Subcutaneous abdominal adipose tissue (tissue), 5 donors: ENCODE results near the gene PIP5K1B.

Source experiments
- H3K27ac ChIP-seq: one replicate; pipeline ENCODE4 v1.7.0; 2013; ENCODE audit warnings: low read depth, mild to moderate bottlenecking, inconsistent platforms, low read length, moderate library complexity
- H3K27me3 ChIP-seq, 5 donors: one replicate each; pipeline ENCODE4 v1.7.0; 2013; ENCODE audit warnings: low read length in 5 of 5, inconsistent platforms in 1 of 5; ENCODE audit not compliant: control insufficient read depth in 5 of 5, insufficient read depth in 4 of 5
- H3K36me3 ChIP-seq, 5 donors: one replicate each; pipeline ENCODE4 v1.7.0; 2013; ENCODE audit warnings: low read length in 5 of 5; ENCODE audit not compliant: control insufficient read depth in 5 of 5, insufficient read depth in 5 of 5
- H3K4me1 ChIP-seq, 5 donors: one replicate each; pipeline ENCODE4 v1.7.0; 2013; ENCODE audit warnings: low read length in 5 of 5, mild to moderate bottlenecking in 3 of 5, moderate library complexity in 1 of 5; ENCODE audit not compliant: control insufficient read depth in 5 of 5, insufficient read depth in 5 of 5
- H3K4me3 ChIP-seq, 5 donors: one replicate each; pipeline ENCODE4 v1.7.0; 2013; ENCODE audit warnings: low read length in 5 of 5, low read depth in 1 of 5
- H3K9ac ChIP-seq, 5 donors: one replicate each; pipeline ENCODE4 v1.7.0; 2013; ENCODE audit warnings: low read length in 5 of 5, mild to moderate bottlenecking in 4 of 5, moderate library complexity in 3 of 5
- H3K9me3 ChIP-seq, 5 donors: one replicate each; pipeline ENCODE4 v1.7.0; 2013; ENCODE audit warnings: low read length in 5 of 5; ENCODE audit not compliant: control insufficient read depth in 5 of 5
- donor health status: healthy.
- donor health status: healthy.
- donor health status: healthy.
- donor health status: healthy.
- donor health status: healthy.

PIP5K1B gene

GRCh38 chr9:68861436-68861835 is 156.4 kb downstream of the PIP5K1B start:
- H3K9ac ChIP-seq = no peak overlapping the region
- no peak overlapping the region for H3K4me3 ChIP-seq
- H3K36me3 ChIP-seq = no peaks in the 10 kb centered on the region
- H3K27ac ChIP-seq = no peak overlapping the region
- H3K9me3 ChIP-seq = no peaks in the 10 kb centered on the region
- H3K4me1 ChIP-seq = no peaks in the 10 kb centered on the region
- peaks cover 0 to 3% (median 0%) of the 10 kb centered on the region in 5 donors for H3K27me3 ChIP-seq

DNA sequence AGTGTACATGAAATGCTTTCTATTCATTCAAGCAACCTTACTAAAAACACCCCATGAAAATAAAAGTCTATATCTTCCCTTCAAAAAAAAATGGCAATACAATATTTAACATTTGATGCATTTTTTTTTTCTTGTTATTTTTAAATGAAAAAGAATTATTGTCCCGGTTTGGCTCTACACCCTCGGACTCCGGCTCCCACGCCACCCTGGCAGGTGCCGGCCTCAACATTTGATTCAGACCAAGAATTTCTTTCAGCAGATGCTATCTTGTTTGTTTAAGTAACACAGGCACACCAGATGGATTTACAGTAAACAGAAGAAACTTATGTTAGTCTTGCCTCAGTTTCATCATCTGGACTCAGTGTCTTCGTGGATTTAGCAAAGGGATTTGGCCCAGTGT is 162.0 kb downstream of the PIP5K1B start:
- Histone ChIP-seq H3K9me3 (no peaks in the 10 kb centered on the region), H3K4me3 (no peak overlapping the region), H3K27ac (no peak overlapping the region), H3K4me1 (peaks cover 0 to 6% (median 0%) of the 10 kb centered on the region in 5 donors), H3K27me3 (no peaks in the 10 kb centered on the region), H3K36me3 (no peaks in the 10 kb centered on the region), H3K9ac (no peak overlapping the region)

DNA sequence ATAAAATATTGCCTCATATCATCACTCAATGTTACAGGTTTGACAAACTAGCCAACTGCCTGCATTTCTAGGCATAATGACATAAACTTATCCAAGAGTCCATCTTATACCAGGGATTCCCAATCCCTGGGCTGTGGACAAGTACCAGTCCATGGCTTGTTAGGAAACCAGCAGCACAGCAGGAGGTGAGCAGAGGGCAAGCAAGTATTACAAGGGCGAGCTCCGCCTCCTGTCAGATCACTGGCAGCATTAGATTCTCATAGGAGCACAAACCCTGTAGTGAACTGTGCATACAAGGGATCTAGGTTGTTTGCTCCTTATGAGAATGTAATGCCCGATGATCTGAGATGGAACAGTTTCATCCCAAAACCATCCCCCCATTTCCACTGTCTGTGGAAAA is 164.0 kb downstream of the PIP5K1B start:
- no peak overlapping the region for H3K4me3 ChIP-seq
- H3K4me1 ChIP-seq = peaks cover 0 to 7% (median 0%) of the 10 kb centered on the region in 5 donors
- H3K27ac ChIP-seq = no peak overlapping the region

GRCh38 chr9:68870086-68870485 is 165.0 kb downstream of the PIP5K1B start:
- Histone ChIP-seq H3K4me1 (peaks cover 0 to 7% (median 0%) of the 10 kb centered on the region in 5 donors), H3K9me3 (no peaks in the 10 kb centered on the region), H3K36me3 (no peaks in the 10 kb centered on the region), H3K9ac (no peak overlapping the region), H3K4me3 (no peak overlapping the region), H3K27ac (no peak overlapping the region), H3K27me3 (no peaks in the 10 kb centered on the region)

More for the DNA sequence above, 164.0 kb downstream of the PIP5K1B start:
- H3K27me3 ChIP-seq = no peaks in the 10 kb centered on the region
- H3K9me3 ChIP-seq = no peaks in the 10 kb centered on the region
- no peak overlapping the region for H3K9ac ChIP-seq
- no peaks in the 10 kb centered on the region for H3K36me3 ChIP-seq

DNA sequence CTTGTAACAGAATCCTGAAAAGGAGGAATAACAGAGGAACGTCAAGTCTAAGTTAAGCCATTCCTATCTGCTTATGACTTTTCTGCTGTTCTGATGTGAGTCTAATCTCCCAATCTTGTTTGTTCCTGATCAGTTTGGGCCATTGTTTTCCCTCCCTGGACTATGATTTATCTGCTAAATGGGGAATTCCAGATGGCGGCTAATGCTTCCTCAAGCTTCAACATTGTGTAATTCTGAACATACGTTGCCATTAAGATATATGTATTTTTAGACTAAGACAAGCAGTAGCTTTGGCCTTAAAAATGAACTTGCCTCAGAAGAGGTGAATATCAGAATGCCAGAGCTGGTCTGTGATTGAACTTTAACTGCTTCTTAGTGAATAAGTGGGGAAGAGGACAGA is 166.2 kb downstream of the PIP5K1B start:
- Histone ChIP-seq H3K27ac (no peak overlapping the region), H3K36me3 (no peaks in the 10 kb centered on the region), H3K9me3 (no peaks in the 10 kb centered on the region), H3K4me3 (no peak overlapping the region), H3K9ac (no peak overlapping the region), H3K4me1 (peaks cover 0 to 7% (median 0%) of the 10 kb centered on the region in 5 donors), H3K27me3 (no peaks in the 10 kb centered on the region)

DNA sequence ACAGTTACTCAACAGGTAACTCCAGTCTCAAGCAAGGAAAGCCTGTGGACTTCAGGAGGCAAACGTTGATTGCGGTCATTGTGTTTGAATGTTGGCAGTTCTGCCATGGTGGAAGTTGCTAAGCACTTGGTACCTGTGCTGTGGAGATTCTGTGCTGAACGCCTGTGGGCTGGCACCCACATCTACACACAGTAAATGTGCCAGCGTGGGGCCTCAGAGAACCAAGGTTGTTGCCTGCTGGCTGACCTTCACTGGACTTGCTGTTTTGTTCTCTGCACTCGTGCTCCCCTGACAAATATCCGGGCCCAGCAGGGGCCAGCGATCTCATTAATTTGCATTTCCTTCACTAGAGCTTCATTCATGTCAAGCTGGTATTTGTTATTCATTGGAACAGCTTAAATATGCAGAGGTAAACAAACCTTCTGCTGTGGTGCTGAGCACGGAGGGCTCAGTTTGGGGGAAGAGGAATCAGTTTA is 167.0 kb downstream of the PIP5K1B start:
- Histone ChIP-seq H3K27ac (no peak overlapping the region), H3K4me1 (peaks cover 0 to 7% (median 0%) of the 10 kb centered on the region in 5 donors), H3K9ac (no peak overlapping the region), H3K27me3 (no peaks in the 10 kb centered on the region), H3K9me3 (no peaks in the 10 kb centered on the region), H3K36me3 (no peaks in the 10 kb centered on the region), H3K4me3 (no peak overlapping the region)

- H3K9ac ChIP-seq = no peak overlapping the region
- H3K27ac ChIP-seq = no peak overlapping the region
- H3K9me3 ChIP-seq = no peaks in the 10 kb centered on the region
- H3K4me3 ChIP-seq = no peak overlapping the region
- no peaks in the 10 kb centered on the region for H3K27me3 ChIP-seq
- H3K4me1 ChIP-seq = peaks cover 0 to 7% (median 0%) of the 10 kb centered on the region in 5 donors
- no peaks in the 10 kb centered on the region for H3K36me3 ChIP-seq
These were observed 168.1 kb downstream of the PIP5K1B start for GRCh38 chr9:68873179-68873578.

- no peaks in the 10 kb centered on the region for H3K9me3 ChIP-seq
These were observed 171.2 kb downstream of the PIP5K1B start for GRCh38 chr9:68876273-68876672.

GRCh38 chr9:68876681-68877080 is 171.6 kb downstream of the PIP5K1B start:
- H3K4me1 ChIP-seq = peaks cover 0 to 5% (median 0%) of the 10 kb centered on the region in 5 donors
- H3K27me3 ChIP-seq = no peaks in the 10 kb centered on the region
- no peak overlapping the region for H3K27ac ChIP-seq
- H3K9ac ChIP-seq = no peak overlapping the region
- H3K9me3 ChIP-seq = no peaks in the 10 kb centered on the region
- H3K36me3 ChIP-seq = no peaks in the 10 kb centered on the region
- no peak overlapping the region for H3K4me3 ChIP-seq

More at GRCh38 chr9:68876273-68876672, 171.2 kb downstream of the PIP5K1B start:
- peaks cover 0 to 7% (median 0%) of the 10 kb centered on the region in 5 donors for H3K4me1 ChIP-seq
- H3K27ac ChIP-seq = no peak overlapping the region
- no peaks in the 10 kb centered on the region for H3K36me3 ChIP-seq
- no peaks in the 10 kb centered on the region for H3K27me3 ChIP-seq
- no peak overlapping the region for H3K9ac ChIP-seq
- no peak overlapping the region for H3K4me3 ChIP-seq

DNA sequence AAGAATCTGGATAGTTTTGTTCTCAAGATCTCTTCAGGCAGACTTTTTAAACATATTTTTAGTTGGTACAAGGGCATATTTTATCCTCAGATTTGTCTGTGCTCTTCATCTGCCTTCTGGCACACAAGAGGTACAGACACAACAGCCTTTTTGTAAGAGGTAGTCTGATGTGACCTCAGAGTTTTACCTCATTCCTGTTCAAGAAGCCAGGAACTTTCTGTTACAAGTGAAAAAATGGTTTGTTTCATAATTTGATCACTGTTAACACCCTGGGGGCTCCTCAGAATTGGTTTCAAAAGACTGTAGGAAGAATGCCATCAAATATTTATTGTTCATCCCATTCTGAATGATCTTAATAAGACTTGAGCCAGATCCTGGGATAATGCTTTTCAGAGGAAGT is 172.2 kb downstream of the PIP5K1B start:
- Histone ChIP-seq H3K4me3 (no peak overlapping the region), H3K27me3 (no peaks in the 10 kb centered on the region), H3K27ac (no peak overlapping the region), H3K9ac (no peak overlapping the region), H3K36me3 (no peaks in the 10 kb centered on the region), H3K9me3 (no peaks in the 10 kb centered on the region), H3K4me1 (peaks cover 0 to 5% (median 0%) of the 10 kb centered on the region in 5 donors)
